GM21515 (cell line): ENCODE data around the gene TSC1.

Experiments used
- ATAC-seq: cut with Tn5 transposase; IDR thresholded peaks from one replicate; pipeline ENCODE4 v1.9.1; 2021; ENCODE audit not compliant: unreplicated experiment

TSC1 gene

GRCh38 chr9:132942541-132943182 is 1.8 kb downstream of the TSC1 start:
- no peak for ATAC-seq

- no peak for ATAC-seq
Observed at GRCh38 chr9:132939169-132939568, 5.2 kb downstream of the TSC1 start.

GRCh38 chr9:132937463-132937901 is 6.9 kb downstream of the TSC1 start:
- no peak for ATAC-seq

- no peak for ATAC-seq
Observed at GRCh38 chr9:132935026-132935425, 9.4 kb downstream of the TSC1 start.

- no peak for ATAC-seq
Observed at GRCh38 chr9:132931178-132931735, 13.2 kb downstream of the TSC1 start.

GRCh38 chr9:132927704-132928103 is 16.7 kb downstream of the TSC1 start:
- ATAC-seq, result no peak

GRCh38 chr9:132923346-132923902 is 21.0 kb downstream of the TSC1 start:
- ATAC-seq, result no peak

- ATAC-seq, result no peak
Observed at GRCh38 chr9:132919614-132920268, 24.7 kb downstream of the TSC1 start.

GRCh38 chr9:132914924-132915323 is 29.5 kb downstream of the TSC1 start:
- ATAC-seq, result no peak

GRCh38 chr9:132912131-132912530 is 32.3 kb downstream of the TSC1 start:
- no peak for ATAC-seq

GRCh38 chr9:132910376-132910775 is 34.0 kb downstream of the TSC1 start:
- ATAC-seq, result no peak

- ATAC-seq, result no peak
Observed at GRCh38 chr9:132909311-132909710, 35.1 kb downstream of the TSC1 start.

- no peak for ATAC-seq
Observed at GRCh38 chr9:132908635-132909034, 35.8 kb downstream of the TSC1 start.

GRCh38 chr9:132905726-132906125 is 38.7 kb downstream of the TSC1 start:
- no peak for ATAC-seq

- ATAC-seq, result no peak
Observed at GRCh38 chr9:132903574-132904492, 40.6 kb downstream of the TSC1 start.

GRCh38 chr9:132901858-132902831 is 42.3 kb downstream of the TSC1 start:
- ATAC-seq, result no peak

- ATAC-seq, result no peak
Observed at GRCh38 chr9:132898051-132898450, 46.4 kb downstream of the TSC1 start.

- no peak for ATAC-seq
Observed at GRCh38 chr9:132896906-132897305, 47.5 kb downstream of the TSC1 start.

GRCh38 chr9:132896264-132896663 is 48.2 kb downstream of the TSC1 start:
- ATAC-seq, result no peak
